Tibial artery (tissue), 4 donors: Measurements from ENCODE around the gene MMEL1.

Source experiments
- DNase-seq, 2 donors: peaks; one replicate each; pipeline ENCODE4 v3.0.0-alpha.2; 2019
- H3K27ac ChIP-seq, 2 donors: fragments of 200-600 bp; sonication (generic) in 1 of 2; 1 replicate in 1 of 2; 2 replicates in 1 of 2; pipeline ENCODE4 v1.5.1; 2018 to 2019; ENCODE audit warnings: mild to moderate bottlenecking in 1 of 2
- H3K27me3 ChIP-seq, 2 donors: fragments of 200-600 bp; sonication (generic) in 1 of 2; one replicate each; pipeline versions ENCODE4 v1.5.1 to v1.6.0; 2016 to 2019
- H3K36me3 ChIP-seq, 3 donors: fragments of 200-600 bp; sonication (generic) in 2 of 3; one replicate each; pipeline ENCODE4 v1.5.1; 2016 to 2019; ENCODE audit warnings: mild to moderate bottlenecking in 2 of 3
- H3K4me1 ChIP-seq, 4 donors: fragments of 200-600 bp; sonication (generic) in 2 of 4; 1 replicate in 3 of 4; 2 replicates in 1 of 4; pipeline ENCODE4 v1.5.1; 2016 to 2019
- H3K4me3 ChIP-seq, 2 donors: fragments of 200-600 bp; sonication (generic) in 1 of 2; 1 replicate in 1 of 2; 2 replicates in 1 of 2; pipeline ENCODE4 v1.5.1; 2018 to 2019; ENCODE audit warnings: mild to moderate bottlenecking in 2 of 2
- H3K9me3 ChIP-seq, 3 donors: fragments of 200-600 bp; sonication (generic) in 1 of 3; one replicate each; pipeline ENCODE4 v1.5.1; 2016 to 2019
- intact Hi-C: fragments of 100-400 bp; cut with DNase I; formaldehyde crosslinking; loops from one replicate; pipeline ENCODE4 v1.15.0; 2023; ENCODE audit warnings: low total_unique reads
- TF ChIP-seq, protein P1 (sequence below), 2 experiments: fragments of 200-600 bp in 1 of 2; fragments of 450-650 bp in 1 of 2; IDR thresholded peaks; one replicate each; pipeline ENCODE4 v1.5.1; 2017 to 2019; ENCODE audit warnings: antibody characterized with exemption in 2 of 2, mild to moderate bottlenecking in 1 of 2, moderate library complexity in 1 of 2

The MMEL1 gene

DNA sequence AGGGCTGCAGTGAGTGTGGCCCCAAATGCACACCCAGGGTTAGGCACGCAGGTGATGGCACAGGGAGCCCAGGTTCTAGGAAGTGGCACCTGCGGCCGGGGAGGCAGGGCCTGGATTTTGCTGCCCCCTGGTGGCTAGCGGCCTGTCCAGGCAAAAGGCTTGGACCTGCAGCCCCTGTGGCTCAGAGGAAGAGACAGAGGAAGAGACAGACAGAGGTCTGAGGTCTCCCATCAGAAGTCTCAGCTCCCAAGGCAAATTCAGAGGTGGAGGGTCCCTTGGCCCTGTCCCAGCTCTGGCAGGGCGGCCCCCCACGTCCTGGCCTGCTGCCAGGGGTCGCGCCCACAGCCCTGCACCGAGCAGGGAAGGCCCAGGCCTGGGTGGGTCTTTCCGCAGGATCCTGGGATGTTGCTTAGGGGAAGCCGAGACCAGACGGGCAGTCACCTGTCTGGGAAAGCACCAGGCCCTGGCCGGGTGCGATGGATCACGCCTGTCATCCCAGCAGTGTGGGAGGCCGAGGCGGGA lies 84.7 kb downstream of the MMEL1 start:
- peak; percentile 73 to 91 for DNase-seq
- peak overlapping the region; percentile 95 to 97 for H3K27ac ChIP-seq
- intact Hi-C loops: loop anchor here (2.0 kb wide), 1 partner anchor 133 kb away; no protein-coding TSS in a partner anchor
- H3K36me3 ChIP-seq: no peaks in the 10 kb centered on the region
- TF ChIP-seq, protein P1, sequence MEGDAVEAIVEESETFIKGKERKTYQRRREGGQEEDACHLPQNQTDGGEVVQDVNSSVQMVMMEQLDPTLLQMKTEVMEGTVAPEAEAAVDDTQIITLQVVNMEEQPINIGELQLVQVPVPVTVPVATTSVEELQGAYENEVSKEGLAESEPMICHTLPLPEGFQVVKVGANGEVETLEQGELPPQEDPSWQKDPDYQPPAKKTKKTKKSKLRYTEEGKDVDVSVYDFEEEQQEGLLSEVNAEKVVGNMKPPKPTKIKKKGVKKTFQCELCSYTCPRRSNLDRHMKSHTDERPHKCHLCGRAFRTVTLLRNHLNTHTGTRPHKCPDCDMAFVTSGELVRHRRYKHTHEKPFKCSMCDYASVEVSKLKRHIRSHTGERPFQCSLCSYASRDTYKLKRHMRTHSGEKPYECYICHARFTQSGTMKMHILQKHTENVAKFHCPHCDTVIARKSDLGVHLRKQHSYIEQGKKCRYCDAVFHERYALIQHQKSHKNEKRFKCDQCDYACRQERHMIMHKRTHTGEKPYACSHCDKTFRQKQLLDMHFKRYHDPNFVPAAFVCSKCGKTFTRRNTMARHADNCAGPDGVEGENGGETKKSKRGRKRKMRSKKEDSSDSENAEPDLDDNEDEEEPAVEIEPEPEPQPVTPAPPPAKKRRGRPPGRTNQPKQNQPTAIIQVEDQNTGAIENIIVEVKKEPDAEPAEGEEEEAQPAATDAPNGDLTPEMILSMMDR (IDR thresholded peaks at IDR 0.05): peak; percentile 91 to 97
- H3K4me1 ChIP-seq: peaks cover 0 to 65% (median 41%) of the 10 kb centered on the region in 4 donors
- H3K9me3 ChIP-seq: no peaks in the 10 kb centered on the region
- H3K27me3 ChIP-seq: peaks cover 0 to 36% of the 10 kb centered on the region in 2 donors
- peak overlapping the region; percentile 37 to 64 for H3K4me3 ChIP-seq

DNA sequence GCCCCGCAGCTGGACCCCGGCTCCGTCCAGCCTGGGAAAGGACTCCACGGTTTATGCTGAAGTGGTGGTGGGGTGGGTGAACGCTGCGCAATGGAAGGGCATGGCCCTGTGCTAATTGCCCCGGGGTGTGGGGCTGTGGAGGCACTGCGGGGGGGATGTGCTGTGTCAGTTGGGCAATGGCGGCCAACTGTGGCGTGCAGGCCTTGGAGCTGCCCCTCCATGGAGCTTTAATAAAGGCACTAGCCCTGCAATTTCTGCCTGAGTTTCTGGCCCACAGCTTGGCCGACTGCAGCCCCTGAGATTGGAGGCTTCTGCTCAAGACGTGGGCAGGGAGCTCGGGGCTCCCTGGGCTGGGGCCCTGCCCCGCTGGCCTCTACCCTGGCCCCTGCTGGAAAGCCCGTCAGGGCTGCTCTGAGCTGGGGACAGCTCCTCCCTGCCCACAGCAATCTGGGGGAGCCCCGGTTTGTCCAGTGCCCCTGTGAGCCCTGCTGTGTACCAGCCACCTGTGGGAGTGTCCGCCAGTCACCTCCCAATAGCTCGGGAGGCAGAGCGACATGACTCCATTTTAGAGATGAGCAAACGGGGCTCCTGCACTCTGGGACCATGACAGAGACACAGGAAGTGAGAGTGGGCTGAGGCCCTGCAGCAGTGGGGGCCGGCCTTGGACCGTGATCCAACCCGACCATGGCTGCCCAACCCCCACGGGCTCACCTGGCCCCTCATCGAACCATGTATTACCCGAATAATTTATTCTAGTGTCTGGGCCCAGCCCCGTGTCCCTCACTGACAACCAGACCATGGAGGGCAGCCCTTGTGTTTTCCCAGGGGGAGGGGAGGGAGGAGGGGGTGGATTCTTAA lies 85.4 kb downstream of the MMEL1 start:
- Histone ChIP-seq H3K27me3 (peaks cover 0 to 43% of the 10 kb centered on the region in 2 donors), H3K4me3 (peak overlapping the region; percentile 56 to 64), H3K4me1 (peaks cover 0 to 67% (median 41%) of the 10 kb centered on the region in 4 donors), H3K27ac (peak overlapping the region; percentile 95 to 97), H3K9me3 (no peaks in the 10 kb centered on the region), H3K36me3 (no peaks in the 10 kb centered on the region)
- DNase-seq: no peak
- TF ChIP-seq, protein P1 (IDR thresholded peaks at IDR 0.05): no peak
- intact Hi-C loops: loop anchor here (2.0 kb wide), 2 partner anchors 17 to 133 kb away; partner anchors contain the start of gene HES5

DNA sequence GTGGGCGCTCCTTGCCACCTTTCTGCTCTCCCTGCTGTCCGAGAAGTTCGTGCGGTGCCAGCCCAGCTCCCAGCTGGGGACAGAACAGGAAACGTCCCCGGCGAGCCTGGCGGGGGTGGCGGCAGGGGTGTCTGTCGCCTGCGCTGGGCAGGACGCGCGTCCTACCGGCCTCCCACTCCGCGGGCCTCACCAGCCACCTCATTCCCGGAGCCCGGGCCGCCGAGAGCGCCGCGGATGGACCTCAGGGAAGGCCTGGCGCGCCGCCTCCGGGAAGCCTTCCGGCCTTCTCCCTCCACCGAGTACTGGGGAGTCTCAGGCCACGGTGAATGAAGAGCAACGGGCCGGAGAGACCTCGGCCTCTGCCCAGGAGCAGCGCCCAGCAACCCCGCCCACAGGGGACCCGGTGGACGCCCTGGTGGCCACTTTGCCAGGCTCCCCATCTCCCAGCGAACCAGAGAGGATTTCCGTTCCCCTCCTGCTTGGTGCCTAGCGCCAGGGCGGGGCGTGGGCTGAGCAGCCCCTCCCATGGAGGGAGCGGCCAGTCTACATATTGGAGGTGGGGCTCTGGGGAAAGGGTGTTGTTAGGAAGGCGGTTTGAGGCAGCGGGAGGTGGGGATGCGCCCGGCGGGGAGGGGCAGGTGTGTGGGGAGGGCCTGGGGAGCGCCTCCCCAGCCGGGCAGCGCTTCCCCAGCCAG lies 86.2 kb downstream of the MMEL1 start:
- H3K36me3 ChIP-seq: no peaks in the 10 kb centered on the region
- intact Hi-C loops: loop anchor here (2.0 kb wide), 1 partner anchor 16 kb away; the partner anchor contains the start of gene HES5
- peaks cover 0 to 67% (median 41%) of the 10 kb centered on the region in 4 donors for H3K4me1 ChIP-seq
- H3K9me3 ChIP-seq: no peaks in the 10 kb centered on the region
- H3K27me3 ChIP-seq: peaks cover 0 to 51% of the 10 kb centered on the region in 2 donors
- peak overlapping the region; percentile 95 to 97 for H3K27ac ChIP-seq
- H3K4me3 ChIP-seq: peak overlapping the region; percentile 56 to 64
- DNase-seq: peak; percentile 91 to 94
- TF ChIP-seq, protein P1 (IDR thresholded peaks at IDR 0.05): peak in 1 of 2 experiments; percentile 16

DNA sequence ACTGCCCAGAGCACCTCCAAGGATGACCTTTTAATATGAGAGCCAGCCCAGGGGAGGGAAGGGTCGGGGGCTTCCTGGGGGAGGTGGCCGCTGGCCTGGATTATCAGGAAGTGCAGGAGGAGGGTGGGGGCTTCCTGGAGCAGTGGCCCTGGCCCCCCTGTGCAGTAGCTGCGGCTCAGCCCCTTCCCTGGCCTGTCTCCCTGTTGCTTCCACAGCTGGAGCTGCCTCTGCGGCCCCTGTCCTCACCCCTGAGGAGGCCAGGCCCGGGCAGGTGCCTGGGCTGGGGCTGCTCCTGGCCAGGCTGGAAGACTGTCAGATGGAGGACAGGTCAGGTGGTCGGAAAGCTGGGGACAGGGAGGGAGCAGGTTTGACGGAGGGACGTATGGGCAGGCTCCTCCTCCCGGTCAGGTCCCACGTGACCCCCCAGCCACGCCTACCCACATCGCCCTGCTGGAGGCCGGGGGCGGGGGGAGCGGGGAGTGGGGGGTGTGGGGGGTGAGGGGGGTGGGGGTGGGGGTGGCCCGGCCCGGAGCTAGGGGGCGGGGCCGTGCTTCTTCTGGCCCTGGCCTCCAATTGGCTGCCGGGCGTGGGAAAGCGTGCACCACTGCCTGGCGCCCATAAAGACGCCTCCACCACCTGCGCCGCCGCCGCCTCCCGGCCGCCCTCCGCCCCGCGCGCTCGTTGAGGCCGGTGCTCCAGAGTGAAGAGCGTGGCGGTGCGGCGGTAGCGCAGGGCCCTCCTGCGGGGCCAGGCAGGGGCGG lies 86.9 kb downstream of the MMEL1 start:
- intact Hi-C loops: loop anchor here (2.0 kb wide), 1 partner anchor 15 kb away; the partner anchor contains the start of gene HES5
- DNase-seq: peak; percentile 88 to 94
- TF ChIP-seq, protein P1 (IDR thresholded peaks at IDR 0.05): no peak
- Histone ChIP-seq H3K27ac (peak overlapping the region; percentile 95 to 97), H3K36me3 (no peaks in the 10 kb centered on the region), H3K9me3 (no peaks in the 10 kb centered on the region), H3K27me3 (peaks cover 0 to 56% of the 10 kb centered on the region in 2 donors), H3K4me1 (peaks cover 0 to 70% (median 42%) of the 10 kb centered on the region in 4 donors), H3K4me3 (peak overlapping the region; percentile 56 to 64)
